HG03066 (cell line): Measurements from ENCODE around the gene VAMP7.
"Not testable (repeated sequence)": the region's sequence is repeated elsewhere in the genome, so short reads cannot be mapped to it uniquely, and the experiment has no call there.

Experiments used
- ATAC-seq: cut with Tn5 transposase; IDR thresholded peaks from one replicate; pipeline ENCODE4 v1.9.1; 2021; ENCODE audit warnings: low read depth; ENCODE audit not compliant: unreplicated experiment

VAMP7 gene

DNA sequence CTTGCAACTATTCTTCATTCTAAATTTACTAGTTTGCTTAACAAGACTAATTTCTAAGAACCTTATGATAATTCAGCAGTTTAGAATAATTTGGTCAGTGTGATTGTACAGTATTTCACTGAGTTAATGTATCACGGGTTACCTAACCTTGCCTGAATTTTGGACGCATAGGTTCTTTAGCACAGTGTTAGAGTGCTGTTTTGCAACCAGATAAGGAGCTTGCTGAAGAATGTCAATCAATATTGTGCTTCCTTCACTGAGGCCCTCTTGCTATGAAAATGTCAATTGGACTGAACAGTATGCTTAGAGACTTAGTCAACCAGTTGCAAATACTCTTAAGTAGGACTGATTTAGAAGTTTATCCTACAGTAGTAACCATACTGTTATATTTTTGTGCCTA, 19.6 kb downstream of the VAMP7 start:
- ATAC-seq = no peak

DNA sequence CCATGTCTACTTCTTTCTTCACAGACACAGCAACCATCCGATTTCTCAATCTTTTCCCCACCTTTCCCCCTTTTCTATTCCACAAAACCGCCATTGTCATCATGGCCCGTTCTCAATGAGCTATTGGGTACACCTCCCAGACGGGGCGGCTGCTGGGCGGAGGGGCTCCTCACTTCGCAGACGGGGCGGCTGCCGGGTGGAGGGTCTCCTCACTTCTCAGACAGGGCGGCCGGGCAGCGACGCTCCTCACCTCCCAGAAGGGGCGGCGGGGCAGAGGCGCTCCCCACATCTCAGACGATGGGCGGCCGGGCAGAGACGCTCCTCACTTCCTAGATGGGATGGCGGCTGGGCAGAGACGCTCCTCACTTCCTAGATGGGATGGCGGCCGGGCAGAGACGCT, 26.5 kb downstream of the VAMP7 start:
- not testable (repeated sequence) for ATAC-seq

DNA sequence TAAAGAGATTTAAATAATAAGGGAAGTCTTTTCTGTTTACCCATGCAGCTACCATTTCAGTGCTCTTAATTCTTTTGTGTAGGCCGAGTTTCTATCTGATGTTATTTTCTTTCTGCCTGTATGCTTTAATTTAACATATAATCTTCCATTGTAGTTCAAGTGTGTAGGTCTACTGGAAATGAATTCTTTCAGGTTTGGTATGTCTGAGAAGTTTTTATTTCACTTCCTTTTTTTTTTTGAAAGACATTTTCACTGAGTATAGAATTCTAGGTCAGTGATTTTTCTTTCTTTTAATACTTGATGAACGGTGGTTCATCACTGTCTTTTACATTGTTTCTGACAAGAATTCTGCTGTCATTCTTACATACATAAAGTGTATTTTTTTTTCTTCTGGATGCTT, 42.1 kb downstream of the VAMP7 start:
- ATAC-seq = no peak

DNA sequence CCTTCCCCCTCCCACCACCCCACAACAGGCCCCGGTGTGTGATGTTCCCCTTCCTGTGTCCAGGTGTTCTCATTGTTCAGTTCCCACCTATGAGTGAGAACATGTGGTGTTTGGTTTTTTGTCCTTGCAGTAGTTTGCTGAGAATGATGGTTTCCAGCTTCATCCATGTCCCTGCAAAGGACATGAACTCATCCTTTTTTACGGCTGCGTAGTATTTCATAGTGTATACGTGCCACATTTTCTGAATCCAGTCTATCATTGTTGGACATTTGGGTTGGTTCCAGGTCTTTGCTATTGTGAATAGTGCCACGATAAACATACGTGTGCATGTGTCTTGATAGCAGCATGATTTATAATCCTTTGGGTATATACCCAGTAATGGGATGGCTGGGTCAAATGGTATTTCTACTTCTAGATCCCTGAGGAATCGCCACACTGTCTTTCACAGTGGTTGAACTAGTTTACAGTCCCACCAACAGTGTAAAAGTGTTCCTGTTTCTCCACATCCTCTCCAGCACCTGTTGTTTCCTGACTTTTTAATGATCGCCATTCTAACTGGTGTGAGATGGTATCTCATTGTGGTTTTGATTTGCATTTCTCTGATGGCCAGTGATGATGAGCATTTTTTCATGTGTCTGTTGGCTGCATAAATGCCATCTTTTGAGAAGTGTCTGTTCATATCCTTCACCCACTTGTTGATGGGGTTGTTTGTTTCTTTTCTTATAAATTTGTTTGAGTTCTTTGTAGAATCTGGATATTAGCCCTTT, 49.9 kb downstream of the VAMP7 start:
- ATAC-seq = not testable (repeated sequence)

DNA sequence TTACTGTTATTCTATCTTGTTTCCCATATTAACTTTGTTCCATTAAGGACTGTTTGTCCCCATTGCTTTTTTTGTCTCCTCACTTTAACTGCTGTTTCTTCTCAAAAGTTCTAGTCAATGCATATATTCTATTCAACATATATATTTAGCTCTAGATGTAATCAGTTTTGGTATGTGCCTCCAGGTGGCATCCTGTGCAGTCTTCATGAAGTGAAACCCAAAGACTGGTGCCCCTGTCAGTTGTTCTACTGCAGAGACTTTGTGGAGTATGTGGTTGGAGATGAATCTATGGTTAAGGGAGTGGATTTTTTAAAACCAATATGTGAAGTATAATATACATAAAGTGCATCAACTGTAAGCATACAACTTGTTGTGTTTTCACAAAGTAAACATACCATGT, 57.0 kb downstream of the VAMP7 start:
- no peak for ATAC-seq

GRCh38 chrX:155949098-155949497, 68.0 kb downstream of the VAMP7 start:
- no peak for ATAC-seq

DNA sequence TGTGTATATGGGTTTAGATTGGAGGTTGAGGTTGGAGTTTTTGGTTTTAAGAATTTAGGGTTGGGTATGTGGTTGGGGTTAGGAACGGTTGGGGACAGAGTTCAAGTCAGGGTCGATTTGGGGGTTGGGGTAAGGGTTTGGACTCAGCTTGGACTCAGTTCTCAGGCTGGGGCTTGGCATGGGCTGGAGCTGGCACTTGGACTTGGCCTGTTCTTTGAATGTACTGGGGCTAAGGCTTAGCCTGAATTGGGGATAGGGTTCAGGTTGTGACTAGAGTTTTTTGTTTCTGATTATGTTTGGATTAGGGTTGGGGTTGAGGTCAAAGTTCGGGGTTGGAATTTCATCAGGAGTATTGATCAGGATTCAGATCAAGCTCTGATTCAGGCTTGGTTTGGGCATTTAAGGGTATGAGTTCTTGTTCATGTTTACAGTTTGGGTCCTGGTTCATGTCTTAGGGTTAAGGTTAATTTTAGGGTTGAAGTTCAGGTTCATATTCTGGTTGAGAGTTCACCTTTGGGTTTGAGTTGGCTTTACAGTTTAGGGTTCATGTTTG, 70.2 kb downstream of the VAMP7 start:
- ATAC-seq = no peak

- ATAC-seq = no peak
Observed at GRCh38 chrX:155953055-155953454, 71.9 kb downstream of the VAMP7 start.

DNA sequence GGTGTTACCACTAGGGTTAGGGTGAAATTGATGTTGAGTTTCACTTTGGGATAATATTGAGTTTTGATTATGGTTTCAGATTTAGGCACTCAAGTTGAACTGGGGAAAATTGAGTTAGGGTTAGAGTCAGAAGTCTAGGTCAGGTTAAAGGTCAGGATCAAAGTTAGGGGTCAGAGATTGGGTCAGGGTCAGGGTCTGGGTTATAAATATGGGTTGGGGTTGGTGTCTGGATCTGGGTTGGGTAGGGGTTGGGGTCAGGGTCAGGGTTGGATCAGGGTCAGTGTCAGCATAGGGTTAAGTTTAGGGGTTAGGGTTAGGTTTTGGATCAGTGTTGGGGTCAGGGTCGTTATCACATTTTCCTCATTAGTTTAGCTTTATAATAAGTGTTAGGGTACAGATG, 73.6 kb downstream of the VAMP7 start:
- no peak for ATAC-seq

DNA sequence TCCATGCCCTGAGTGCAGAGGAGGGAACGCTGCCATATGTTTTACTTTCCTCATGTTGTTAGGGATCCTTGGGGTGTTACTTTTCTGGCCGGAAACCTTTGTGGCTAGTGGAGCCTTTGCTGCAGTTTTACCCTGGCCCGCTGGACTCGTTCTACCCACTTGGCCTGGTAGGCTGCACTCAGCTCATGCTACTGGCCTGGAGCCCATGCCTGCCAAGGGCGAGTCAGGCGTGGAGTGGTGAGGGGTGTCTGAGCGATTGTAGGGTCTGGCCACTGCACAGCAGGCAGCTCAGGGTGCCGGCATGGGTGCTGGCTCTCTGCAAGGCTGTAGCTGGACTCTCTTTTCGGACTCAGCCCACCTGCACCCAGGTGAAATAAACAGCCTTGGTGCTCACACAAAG, 75.0 kb downstream of the VAMP7 start:
- no peak for ATAC-seq

- ATAC-seq = no peak
Observed at GRCh38 chrX:155956649-155957048, 75.5 kb downstream of the VAMP7 start.

DNA sequence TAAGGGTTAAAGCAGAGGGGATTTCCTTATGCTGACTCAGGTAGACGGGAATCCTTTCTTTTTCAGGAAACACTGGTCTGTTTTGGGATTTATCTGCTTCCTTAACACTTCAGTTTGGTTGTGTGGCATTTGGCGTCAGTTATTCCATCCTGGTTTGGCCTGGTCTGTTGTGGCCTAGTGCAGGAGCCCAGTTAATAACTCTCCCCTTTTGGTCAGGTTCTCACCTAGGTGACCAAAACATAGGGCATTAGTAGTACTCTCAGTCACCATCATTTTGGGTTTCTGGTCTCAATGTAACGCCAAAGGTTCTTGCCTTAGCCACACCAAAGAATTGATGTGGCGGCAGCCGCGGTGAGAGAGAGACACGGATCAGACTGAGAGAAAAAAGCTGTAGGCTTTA, 76.7 kb downstream of the VAMP7 start:
- no peak for ATAC-seq

DNA sequence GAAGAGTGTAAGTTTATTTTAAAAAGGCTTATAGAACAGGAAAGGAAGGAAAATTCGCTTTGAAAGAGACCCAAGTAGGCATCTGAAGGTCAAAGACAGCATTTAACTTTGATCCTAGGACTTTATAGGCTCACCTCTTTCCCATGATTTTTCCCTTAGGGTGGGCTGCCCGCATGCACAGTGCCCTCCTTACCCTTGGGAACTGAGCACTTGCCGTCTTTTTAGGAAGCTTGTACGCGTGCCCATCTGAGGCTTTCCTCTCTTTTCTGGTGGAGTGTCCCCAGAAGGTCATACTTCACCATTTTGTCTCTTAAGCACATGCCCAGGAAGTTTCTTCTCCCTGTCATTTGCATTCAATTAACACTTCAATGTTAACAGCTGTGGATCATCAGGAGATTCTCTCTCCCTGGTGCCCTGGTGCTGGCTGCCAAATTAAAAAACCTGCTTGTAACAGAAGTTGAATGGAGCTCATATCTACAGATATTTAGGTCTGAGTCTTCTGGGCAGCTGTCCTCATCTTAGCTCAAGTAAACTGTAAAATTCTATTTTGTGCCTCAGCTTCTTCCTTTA, 78.0 kb downstream of the VAMP7 start:
- ATAC-seq = no peak

GRCh38 chrX:155962906-155963305, 81.8 kb downstream of the VAMP7 start:
- no peak for ATAC-seq

DNA sequence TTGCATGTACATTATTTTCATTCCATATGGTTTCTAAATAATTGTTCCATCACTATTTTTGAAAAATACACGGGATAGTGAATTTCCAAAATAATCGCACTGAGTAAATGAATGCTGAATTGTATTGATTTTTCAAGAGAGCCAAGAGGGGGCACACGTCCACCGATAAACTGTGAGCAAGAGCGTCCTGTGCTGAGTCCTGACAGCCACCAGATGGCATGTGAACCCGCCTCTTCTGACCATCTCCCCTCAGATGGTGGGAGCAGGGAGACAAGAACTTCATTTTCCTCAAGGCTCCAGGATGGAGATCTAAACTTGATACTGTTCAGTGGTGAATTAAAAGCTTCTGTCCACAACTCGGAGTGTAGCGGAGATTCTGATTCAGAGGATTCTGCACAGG, 85.7 kb downstream of the VAMP7 start:
- ATAC-seq = no peak

DNA sequence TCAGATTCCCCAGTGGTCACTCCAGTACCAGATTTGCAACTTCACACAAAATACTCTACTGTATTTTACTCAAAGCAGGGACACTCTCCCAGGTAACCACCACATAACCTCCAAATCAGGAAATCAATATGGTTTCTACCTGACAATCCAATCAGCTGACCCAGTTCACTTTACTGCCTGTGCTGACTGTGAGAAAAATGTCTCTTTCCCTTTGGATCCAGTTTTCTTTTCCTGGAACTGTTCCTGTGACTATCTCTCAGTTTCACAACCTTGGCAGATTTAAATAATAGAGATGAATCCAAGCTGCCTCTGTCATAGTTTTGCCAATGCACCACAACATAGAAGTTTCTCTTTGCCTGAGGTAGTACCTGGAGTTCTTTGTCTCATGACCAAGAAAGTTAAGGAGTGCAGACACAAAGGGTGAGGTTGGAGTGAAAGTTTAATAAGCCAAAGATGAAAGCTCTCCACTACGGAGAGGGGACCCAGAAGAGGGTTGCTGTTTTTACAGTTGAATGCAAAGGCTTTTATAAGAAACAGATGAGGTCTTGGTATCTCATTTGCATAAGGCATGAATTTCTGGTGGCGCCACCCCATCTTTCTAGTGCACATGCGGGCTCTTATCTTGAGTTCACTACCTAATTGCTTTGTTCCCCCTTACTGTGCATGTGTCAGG, 86.6 kb downstream of the VAMP7 start:
- ATAC-seq = no peak

DNA sequence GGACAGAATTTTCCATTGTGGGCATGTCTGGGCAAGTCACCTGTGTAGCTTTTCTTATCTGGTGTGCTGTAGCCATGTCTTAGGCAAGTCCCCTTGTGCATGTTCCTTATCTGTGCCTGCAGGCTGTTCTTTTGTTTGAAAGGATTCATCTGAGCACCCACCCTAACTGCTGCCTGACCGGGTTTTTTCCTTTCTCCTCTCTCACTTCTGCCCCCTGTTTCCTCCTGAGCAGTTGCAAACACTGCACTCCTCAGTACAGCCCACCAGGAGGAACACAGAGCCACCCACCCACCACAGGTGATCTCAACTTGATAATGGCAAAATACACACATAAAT, 87.1 kb downstream of the VAMP7 start:
- ATAC-seq = no peak

- no peak for ATAC-seq
Observed at GRCh38 chrX:155968791-155969190, 87.6 kb downstream of the VAMP7 start.

DNA sequence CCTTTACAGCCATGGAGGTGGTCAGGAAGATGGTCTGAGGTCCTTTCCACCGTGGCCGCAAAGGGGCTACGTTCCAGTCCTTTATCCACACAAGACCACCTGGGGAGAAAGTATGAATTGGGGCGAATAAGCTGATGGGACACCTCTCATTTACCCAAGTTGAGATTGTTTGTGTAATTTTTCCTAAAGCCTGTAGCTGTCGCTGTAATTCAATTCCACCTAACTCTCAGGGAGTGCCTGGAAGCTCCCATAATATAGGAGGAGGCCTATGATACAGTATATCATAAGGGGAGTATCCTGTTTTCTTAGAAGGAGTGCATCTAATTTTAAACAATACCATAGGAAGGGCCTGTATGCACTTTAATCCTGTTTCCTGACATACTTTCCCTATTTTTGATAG, 90.5 kb downstream of the VAMP7 start:
- ATAC-seq = not testable (repeated sequence)

DNA sequence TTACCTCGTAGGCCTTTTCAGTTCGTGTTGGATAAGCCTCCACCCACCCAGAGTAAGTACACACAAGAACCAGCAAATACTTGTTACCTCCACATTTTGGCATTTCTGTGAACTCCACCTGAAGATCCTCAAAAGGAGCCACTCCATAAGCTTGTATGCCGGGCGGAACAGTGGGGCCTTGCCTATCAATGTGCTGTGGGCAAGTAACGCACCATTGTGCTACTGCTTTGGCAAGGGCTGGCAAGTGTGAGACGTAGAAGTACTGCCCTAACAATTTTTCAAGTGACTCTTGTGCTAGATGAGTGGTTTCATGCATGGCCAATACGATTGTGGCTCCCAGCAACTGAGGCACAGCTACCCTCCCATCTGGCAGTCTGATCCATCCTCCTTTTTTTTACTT, 91.1 kb downstream of the VAMP7 start:
- ATAC-seq = not testable (repeated sequence)

GRCh38 chrX:155983326-155983725, 102.2 kb downstream of the VAMP7 start:
- ATAC-seq = no peak

DNA sequence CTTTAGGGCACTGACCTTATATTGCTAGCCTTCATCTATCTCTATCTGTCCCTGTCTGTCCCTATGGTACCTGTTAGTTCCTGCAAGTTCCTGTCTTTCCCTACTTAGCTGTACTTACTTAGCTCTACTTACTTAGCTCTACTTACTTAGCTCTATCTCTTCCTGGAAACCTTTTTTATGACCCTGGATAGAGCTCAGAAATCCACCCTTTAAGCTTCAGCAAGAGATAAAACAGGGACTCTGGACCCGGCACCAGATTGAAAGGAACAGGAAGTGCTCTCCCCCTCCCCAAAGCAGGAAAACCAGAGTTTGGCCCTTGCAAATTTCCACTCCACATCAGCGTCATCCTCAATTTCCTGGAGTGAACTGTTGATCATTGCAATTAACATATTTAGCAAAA, 104.1 kb downstream of the VAMP7 start:
- no peak for ATAC-seq
